Sigmoid colon (tissue), 4 donors: ENCODE data around the gene ATP5F1C.

Experiments used
- EP300 ChIP-seq, 4 donors: sonication (generic); formaldehyde crosslinking; IDR thresholded peaks; one replicate each; pipeline ENCODE4 v1.6.1; 2017; ENCODE audit warnings: antibody characterized with exemption in 4 of 4
- POLR2A ChIP-seq, 2 donors: fragments of 450-650 bp; IDR thresholded peaks; one replicate each; pipeline ENCODE4 v1.6.1; 2016; ENCODE audit warnings: antibody characterized with exemption in 2 of 2, mild to moderate bottlenecking in 2 of 2, moderate library complexity in 2 of 2
- POLR2AphosphoS5 ChIP-seq, 4 donors: sonication (generic); formaldehyde crosslinking; IDR thresholded peaks; one replicate each; pipeline ENCODE4 v1.6.1; 2017; ENCODE audit warnings: antibody characterized with exemption in 4 of 4
- TF ChIP-seq, protein P1 (sequence below), 4 experiments: fragments of 450-650 bp in 3 of 4; fragments of 200-600 bp in 1 of 4; IDR thresholded peaks; one replicate each; pipeline ENCODE4 v1.5.1; 2016 to 2019; ENCODE audit warnings: antibody characterized with exemption in 4 of 4, mild to moderate bottlenecking in 3 of 4, moderate library complexity in 2 of 4

DNA sequence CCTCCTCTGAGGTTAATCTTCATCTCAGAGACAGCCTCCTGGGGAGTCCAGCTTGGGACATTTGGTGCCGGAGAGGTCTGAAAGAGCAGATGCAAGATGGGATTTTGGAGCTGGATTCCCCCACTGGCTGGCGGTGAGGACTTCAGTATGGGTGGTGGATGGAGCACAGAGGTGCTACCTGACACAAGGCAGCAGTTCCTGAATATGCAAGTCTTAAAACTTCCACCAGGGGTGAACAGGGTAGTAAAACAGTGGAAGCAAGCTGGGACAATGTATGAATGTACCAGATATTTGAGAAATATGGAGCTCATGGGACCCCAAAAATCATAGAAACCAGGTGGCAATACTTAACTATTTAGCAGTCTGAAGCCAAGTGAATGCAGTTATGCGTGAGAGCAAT, 25.5 kb downstream of the ATP5F1C start:
- no peak for TF ChIP-seq POLR2AphosphoS5 (IDR thresholded peaks at IDR 0.05)
- TF ChIP-seq, protein P1, sequence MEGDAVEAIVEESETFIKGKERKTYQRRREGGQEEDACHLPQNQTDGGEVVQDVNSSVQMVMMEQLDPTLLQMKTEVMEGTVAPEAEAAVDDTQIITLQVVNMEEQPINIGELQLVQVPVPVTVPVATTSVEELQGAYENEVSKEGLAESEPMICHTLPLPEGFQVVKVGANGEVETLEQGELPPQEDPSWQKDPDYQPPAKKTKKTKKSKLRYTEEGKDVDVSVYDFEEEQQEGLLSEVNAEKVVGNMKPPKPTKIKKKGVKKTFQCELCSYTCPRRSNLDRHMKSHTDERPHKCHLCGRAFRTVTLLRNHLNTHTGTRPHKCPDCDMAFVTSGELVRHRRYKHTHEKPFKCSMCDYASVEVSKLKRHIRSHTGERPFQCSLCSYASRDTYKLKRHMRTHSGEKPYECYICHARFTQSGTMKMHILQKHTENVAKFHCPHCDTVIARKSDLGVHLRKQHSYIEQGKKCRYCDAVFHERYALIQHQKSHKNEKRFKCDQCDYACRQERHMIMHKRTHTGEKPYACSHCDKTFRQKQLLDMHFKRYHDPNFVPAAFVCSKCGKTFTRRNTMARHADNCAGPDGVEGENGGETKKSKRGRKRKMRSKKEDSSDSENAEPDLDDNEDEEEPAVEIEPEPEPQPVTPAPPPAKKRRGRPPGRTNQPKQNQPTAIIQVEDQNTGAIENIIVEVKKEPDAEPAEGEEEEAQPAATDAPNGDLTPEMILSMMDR (IDR thresholded peaks at IDR 0.05) = no peak
- TF ChIP-seq EP300 (IDR thresholded peaks at IDR 0.05) = no peak
- no peak for TF ChIP-seq POLR2A (IDR thresholded peaks at IDR 0.05)
